GM12878 (cell line): ENCODE results near the gene UBLCP1.

Source experiments
- CBX5 ChIP-seq: sonication (generic); IDR thresholded peaks from 2 replicates; pipeline ENCODE4 v1.6.1; 2016; ENCODE audit warnings: low read depth, moderate library complexity, mild to moderate bottlenecking, inconsistent platforms
- CTCF ChIP-seq, 3 experiments: IDR thresholded peaks in 2 of 3; conservative IDR thresholded peaks in 1 of 3; 2 replicates each; pipeline ENCODE4 v1.5.1; 2011; ENCODE audit warnings: low read depth in 3 of 3, low read length in 3 of 3, mild to moderate bottlenecking in 3 of 3, control low read depth in 2 of 3, moderate library complexity in 2 of 3, inconsistent platforms in 1 of 3, mixed read lengths in 1 of 3; ENCODE audit not compliant: control insufficient read depth in 2 of 3, insufficient read depth in 1 of 3; ENCODE audit errors: extremely low read depth in 1 of 3
- ETV6 ChIP-seq, 2 experiments: fragments of 450-650 bp in 1 of 2; IDR thresholded peaks in 1 of 2; conservative IDR thresholded peaks in 1 of 2; 2 replicates each; pipeline ENCODE4 v1.6.1; 2014; ENCODE audit warnings: antibody characterized with exemption in 1 of 2, borderline replicate concordance in 1 of 2, low read depth in 1 of 2, mild to moderate bottlenecking in 1 of 2, moderate library complexity in 1 of 2
- EZH2 ChIP-seq: IDR thresholded peaks from 2 replicates; pipeline ENCODE4 v1.6.1; 2012; ENCODE audit warnings: low read depth, mild to moderate bottlenecking, control low read depth, inconsistent platforms, low read length, borderline replicate concordance; ENCODE audit not compliant: control insufficient read depth
- JUND ChIP-seq: IDR thresholded peaks from 2 replicates; pipeline ENCODE4 v1.6.1; 2012; ENCODE audit warnings: low read depth, mild to moderate bottlenecking, low read length, improper control_type of control experiment, moderate library complexity
- MTA2 ChIP-seq: fragments of 450-650 bp; IDR thresholded peaks from 2 replicates; pipeline ENCODE4 v1.6.1; 2016; ENCODE audit warnings: low read depth, mild to moderate bottlenecking, moderate library complexity
- MXI1 ChIP-seq: fragments of 150-350 bp; IDR thresholded peaks from 2 replicates; pipeline ENCODE4 v1.6.1; 2011; ENCODE audit warnings: low read depth, mild to moderate bottlenecking, inconsistent platforms, low read length, improper control_type of control experiment
- NFXL1 ChIP-seq: fragments of 450-650 bp; IDR thresholded peaks from 2 replicates; pipeline ENCODE4 v1.6.1; 2017; ENCODE audit warnings: antibody characterized with exemption, mild to moderate bottlenecking, borderline replicate concordance
- NKRF ChIP-seq: fragments of 450-650 bp; conservative IDR thresholded peaks from 2 replicates; pipeline ENCODE4 v1.6.1; 2017; ENCODE audit warnings: mild to moderate bottlenecking, moderate library complexity
- PAX8 ChIP-seq: fragments of 450-650 bp; IDR thresholded peaks from 2 replicates; pipeline ENCODE4 v1.6.1; 2017; ENCODE audit warnings: mild to moderate bottlenecking, moderate library complexity
- POLR2AphosphoS5 ChIP-seq: IDR thresholded peaks from 2 replicates; pipeline ENCODE4 v1.6.1; 2011; ENCODE audit warnings: mild to moderate bottlenecking, low read length, inconsistent platforms
- RAD21 ChIP-seq: IDR thresholded peaks from 2 replicates; pipeline ENCODE4 v1.6.1; 2011; ENCODE audit warnings: mild to moderate bottlenecking, low read depth, low read length, moderate library complexity; ENCODE audit not compliant: insufficient read depth
- RCOR1 ChIP-seq: conservative IDR thresholded peaks from 2 replicates; pipeline ENCODE4 v1.6.1; 2012; ENCODE audit warnings: low read depth, low read length, improper control_type of control experiment
- USF2 ChIP-seq: IDR thresholded peaks from 2 replicates; pipeline ENCODE4 v1.6.1; 2011; ENCODE audit warnings: low read depth, low read length, improper control_type of control experiment, borderline replicate concordance

GRCh38 chr5:159310511-159310910 is 47.4 kb downstream of the UBLCP1 start:
- TF ChIP-seq ETV6 (conservative IDR thresholded peaks at IDR 0.05 in 1 of 2, IDR thresholded peaks at IDR 0.05 in 1 of 2; ENCODE audit: borderline replicate concordance in 1 of 2, low read depth in 1 of 2) (no peak), POLR2AphosphoS5 (no peak), USF2 (no peak), EZH2 (no peak), RAD21 (no peak), MXI1 (no peak), RCOR1 (no peak), JUND (no peak), NKRF (no peak), CTCF (IDR thresholded peaks at IDR 0.05 in 2 of 3, conservative IDR thresholded peaks at IDR 0.05 in 1 of 3; ENCODE audit: control insufficient read depth in 2 of 3, extremely low read depth in 1 of 3, insufficient read depth in 1 of 3, low read depth in 3 of 3, low read length in 3 of 3) (no peak), PAX8 (no peak), CBX5 (no peak), NFXL1 (no peak), MTA2 (no peak)
